ENCODE results near the gene MICAL3. TPM values are rescaled to one million over a fixed set of nuclear protein-coding genes. Genes with fewer than 3 reads are reported as not detected.
A peak's percentile ranks its signal among the peaks of the same experiment; 100 is the strongest.

Gene MICAL3
- total RNA-seq, 1 donor from 2014 or later, result 54.8 TPM

- Mint-ChIP-seq H3K4me3 (ENCODE audit: low read depth) (no peak overlapping the region), H3K27ac (peak overlapping the region; percentile 92), H3K27me3 (no peaks in the 10 kb centered on the region), H3K36me3 (ENCODE audit: insufficient read depth) (peaks cover 16% of the 10 kb centered on the region), H3K9me3 (ENCODE audit: low read depth) (no peaks in the 10 kb centered on the region), H3K4me1 (ENCODE audit: low read depth) (peaks cover 17% of the 10 kb centered on the region)
- no peak for DNase-seq (ENCODE audit: low spot score, unreplicated experiment)
- TF ChIP-seq CTCF (IDR thresholded peaks at IDR 0.05; ENCODE audit: unreplicated experiment), result no peak
Observed at GRCh38 chr22:17903564-17904295, 120.6 kb downstream of the MICAL3 start.

DNA sequence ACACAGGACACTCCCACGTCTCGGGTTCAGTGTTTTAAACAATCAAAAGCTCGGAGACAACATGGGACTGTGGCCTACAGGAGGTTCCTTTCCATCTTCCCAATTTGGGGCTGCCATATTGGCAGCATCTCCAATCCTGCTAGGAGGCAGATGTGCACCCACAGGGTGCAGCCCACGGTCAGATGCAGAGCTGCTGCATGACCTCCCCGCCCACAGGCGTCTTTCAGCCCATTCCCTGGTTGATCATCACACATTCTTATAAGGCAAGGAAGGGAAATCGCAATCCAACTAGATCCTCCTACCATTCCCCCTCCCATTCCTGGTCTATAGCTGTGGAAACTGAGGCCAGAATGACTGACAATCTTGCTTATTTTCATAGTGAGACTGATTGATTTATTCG, 121.4 kb downstream of the MICAL3 start:
- H3K4me1 Mint-ChIP-seq (ENCODE audit: low read depth), result peaks cover 25% of the 10 kb centered on the region
- no peaks in the 10 kb centered on the region for H3K27me3 Mint-ChIP-seq
- DNase-seq (ENCODE audit: low spot score, unreplicated experiment), result no peak
- no peak overlapping the region for H3K4me3 Mint-ChIP-seq (ENCODE audit: low read depth)
- H3K36me3 Mint-ChIP-seq (ENCODE audit: insufficient read depth), result peaks cover 16% of the 10 kb centered on the region
- peak overlapping the region; percentile 22 for H3K27ac Mint-ChIP-seq
- TF ChIP-seq CTCF (IDR thresholded peaks at IDR 0.05; ENCODE audit: unreplicated experiment), result no peak
- H3K9me3 Mint-ChIP-seq (ENCODE audit: low read depth), result no peaks in the 10 kb centered on the region

- no peaks in the 10 kb centered on the region for H3K9me3 Mint-ChIP-seq (ENCODE audit: low read depth)
- peaks cover 20% of the 10 kb centered on the region for H3K36me3 Mint-ChIP-seq (ENCODE audit: insufficient read depth)
- TF ChIP-seq CTCF (IDR thresholded peaks at IDR 0.05; ENCODE audit: unreplicated experiment), result no peak
- no peaks in the 10 kb centered on the region for H3K27me3 Mint-ChIP-seq
- DNase-seq (ENCODE audit: low spot score, unreplicated experiment), result no peak
- peak overlapping the region; percentile 42 for H3K27ac Mint-ChIP-seq
- peaks cover 22% of the 10 kb centered on the region for H3K4me1 Mint-ChIP-seq (ENCODE audit: low read depth)
- no peak overlapping the region for H3K4me3 Mint-ChIP-seq (ENCODE audit: low read depth)
Observed at GRCh38 chr22:17898375-17898774, 126.0 kb downstream of the MICAL3 start.

GRCh38 chr22:17897858-17898257, 126.5 kb downstream of the MICAL3 start:
- H3K9me3 Mint-ChIP-seq (ENCODE audit: low read depth), result no peaks in the 10 kb centered on the region
- peaks cover 20% of the 10 kb centered on the region for H3K4me1 Mint-ChIP-seq (ENCODE audit: low read depth)
- no peaks in the 10 kb centered on the region for H3K27me3 Mint-ChIP-seq
- H3K4me3 Mint-ChIP-seq (ENCODE audit: low read depth), result no peak overlapping the region
- no peak for TF ChIP-seq CTCF (IDR thresholded peaks at IDR 0.05; ENCODE audit: unreplicated experiment)
- H3K27ac Mint-ChIP-seq, result no peak overlapping the region
- peaks cover 21% of the 10 kb centered on the region for H3K36me3 Mint-ChIP-seq (ENCODE audit: insufficient read depth)
- DNase-seq (ENCODE audit: low spot score, unreplicated experiment), result no peak

DNA sequence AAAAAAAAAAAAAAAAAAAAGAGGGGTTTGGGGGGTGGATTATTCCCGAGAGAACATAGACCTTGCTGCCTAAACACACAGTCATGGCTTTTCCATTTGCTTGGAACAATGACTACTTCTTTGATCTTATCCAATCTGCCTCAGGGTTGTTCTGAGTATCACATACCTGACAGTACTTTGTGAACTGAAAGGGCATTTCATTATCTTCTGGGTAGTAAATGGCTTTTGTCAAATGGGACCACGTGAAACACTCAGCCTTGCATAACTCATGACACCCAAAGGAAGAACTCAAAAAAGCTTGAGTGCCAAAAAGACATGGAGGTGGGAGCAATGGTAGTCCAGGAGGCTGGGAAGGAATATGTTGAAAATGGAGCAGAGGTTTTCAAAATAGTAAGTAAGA, 126.9 kb downstream of the MICAL3 start:
- peaks cover 23% of the 10 kb centered on the region for H3K36me3 Mint-ChIP-seq (ENCODE audit: insufficient read depth)
- H3K4me3 Mint-ChIP-seq (ENCODE audit: low read depth), result no peak overlapping the region
- H3K9me3 Mint-ChIP-seq (ENCODE audit: low read depth), result no peaks in the 10 kb centered on the region
- DNase-seq (ENCODE audit: low spot score, unreplicated experiment), result no peak
- peak overlapping the region; percentile 60 for H3K27ac Mint-ChIP-seq
- no peak for TF ChIP-seq CTCF (IDR thresholded peaks at IDR 0.05; ENCODE audit: unreplicated experiment)
- H3K27me3 Mint-ChIP-seq, result no peaks in the 10 kb centered on the region
- peaks cover 20% of the 10 kb centered on the region for H3K4me1 Mint-ChIP-seq (ENCODE audit: low read depth)
